GM19043 (cell line): ENCODE results near the gene ADAMTS17.
A peak's percentile ranks its signal among the peaks of the same experiment; 100 is the strongest.

ENCODE experiments used
- ATAC-seq: cut with Tn5 transposase; IDR thresholded peaks from one replicate; pipeline ENCODE4 v1.9.1; 2021; ENCODE audit warnings: low read depth; ENCODE audit not compliant: unreplicated experiment

ADAMTS17 gene

GRCh38 chr15:100341750-100342560 lies at the start of gene ADAMTS17:
Gene ADAMTS17 (minus strand): TSS chr15:100341975. CDS start chr15:100341899, 76 bp downstream.
- peak; percentile 96 for ATAC-seq

DNA sequence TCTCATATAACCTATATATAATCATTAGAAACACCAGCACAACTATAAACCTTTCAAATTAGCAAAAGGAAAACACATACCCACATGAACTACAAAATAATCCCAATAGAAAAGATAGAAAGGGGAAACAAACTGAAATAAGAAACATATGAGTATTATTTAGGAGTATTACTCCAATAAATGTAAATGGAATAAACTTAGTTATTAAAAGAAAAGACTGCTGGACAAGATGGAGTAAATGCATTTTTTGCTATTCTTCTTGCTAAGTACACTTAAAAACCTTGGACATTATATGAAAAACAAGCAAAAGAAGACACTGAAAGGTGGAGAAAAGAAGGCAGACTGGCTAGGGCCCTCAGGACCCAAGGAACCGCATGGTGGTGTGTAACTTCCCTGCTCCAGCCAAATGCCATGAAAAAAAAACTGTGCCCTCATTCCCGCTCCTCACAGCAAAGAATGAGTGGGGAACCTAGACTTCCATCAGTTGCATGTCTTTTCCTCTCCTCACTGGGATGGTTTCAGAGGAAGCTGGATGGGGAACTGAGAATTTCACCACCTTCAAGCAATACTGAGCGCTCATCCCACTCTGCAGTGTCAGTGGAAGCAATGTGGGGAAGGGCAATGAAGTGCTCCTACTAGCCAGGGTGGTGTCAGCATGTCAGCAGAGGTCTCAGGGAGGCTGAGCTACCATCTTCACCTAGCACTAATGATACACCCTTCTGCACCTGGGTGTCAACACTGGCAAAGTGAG lies 43.7 kb upstream of the ADAMTS17 start:
- ATAC-seq, result no peak

DNA sequence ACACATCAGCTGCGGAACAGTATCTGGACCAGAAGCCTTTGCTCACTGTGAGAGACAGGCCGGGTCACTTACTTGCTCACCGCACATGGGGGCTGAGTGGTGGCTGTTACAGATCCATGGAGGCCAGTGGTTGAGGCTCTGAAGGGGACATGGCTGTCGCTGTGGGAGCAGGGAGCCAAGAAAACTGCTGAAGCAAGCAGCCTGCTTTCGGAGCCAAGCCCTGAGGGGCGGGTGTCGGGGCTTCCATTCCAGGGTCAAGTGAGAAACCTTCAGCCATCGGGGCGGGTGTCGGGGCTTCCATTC lies 42.3 kb upstream of the ADAMTS17 start:
- no peak for ATAC-seq

DNA sequence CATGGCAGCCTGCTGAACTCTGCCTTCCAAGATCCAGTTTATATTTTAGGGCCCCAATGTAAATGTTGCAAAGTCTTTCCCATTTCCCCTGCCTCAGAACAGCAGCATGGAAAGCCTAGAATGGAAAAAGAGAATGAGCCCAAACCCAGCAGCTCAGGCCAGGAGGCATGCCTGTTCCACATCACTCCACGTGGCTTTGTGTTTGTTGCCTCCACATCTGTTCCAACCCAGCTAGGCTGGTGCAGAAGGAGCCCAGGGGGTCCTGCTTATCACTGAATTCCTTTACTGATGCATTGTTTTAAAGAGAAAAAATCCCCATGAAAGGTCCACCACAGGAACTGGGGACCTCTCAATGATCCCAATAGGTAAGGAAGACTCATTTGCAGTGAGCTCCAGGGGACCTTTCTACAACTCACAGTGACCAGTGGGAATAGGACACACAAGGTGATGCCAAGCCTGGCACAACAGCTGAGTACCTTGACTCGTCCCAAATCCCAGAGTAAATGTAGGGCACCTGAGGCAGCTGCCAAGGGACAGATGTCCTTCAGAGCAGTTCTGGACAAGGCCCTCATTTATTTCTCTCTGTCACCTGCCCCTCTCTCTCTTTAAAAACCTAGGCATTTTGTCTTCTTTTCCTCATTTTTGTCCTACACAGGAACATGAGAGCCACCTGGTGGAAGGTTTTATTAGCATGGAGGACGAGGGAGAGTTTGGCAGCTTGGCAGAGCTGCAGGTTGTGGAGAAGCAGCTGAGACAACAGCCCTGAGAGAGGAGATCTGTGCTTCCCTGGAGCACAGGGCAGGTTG lies 41.7 kb upstream of the ADAMTS17 start:
- ATAC-seq, result no peak

DNA sequence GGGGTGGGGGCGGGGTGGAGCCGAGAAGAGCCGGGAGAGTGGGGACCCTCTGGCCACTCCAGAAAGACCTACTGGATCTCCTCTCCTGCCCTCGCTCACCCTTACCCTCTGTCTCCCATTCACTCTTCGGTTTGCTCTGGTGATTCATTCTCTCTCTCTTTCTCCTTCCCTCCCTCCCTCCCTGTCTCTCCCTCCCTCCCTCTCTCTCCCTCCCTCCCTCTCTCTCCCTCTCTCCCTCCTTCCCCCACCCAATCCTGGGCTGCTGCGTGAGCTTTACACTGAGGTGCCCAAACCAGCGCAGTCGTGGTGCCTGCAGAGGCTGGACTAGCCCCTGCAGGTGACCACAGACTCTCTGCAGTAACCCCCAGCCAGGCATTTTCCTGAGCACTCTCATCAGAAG lies 32.2 kb upstream of the ADAMTS17 start:
- ATAC-seq, result no peak

DNA sequence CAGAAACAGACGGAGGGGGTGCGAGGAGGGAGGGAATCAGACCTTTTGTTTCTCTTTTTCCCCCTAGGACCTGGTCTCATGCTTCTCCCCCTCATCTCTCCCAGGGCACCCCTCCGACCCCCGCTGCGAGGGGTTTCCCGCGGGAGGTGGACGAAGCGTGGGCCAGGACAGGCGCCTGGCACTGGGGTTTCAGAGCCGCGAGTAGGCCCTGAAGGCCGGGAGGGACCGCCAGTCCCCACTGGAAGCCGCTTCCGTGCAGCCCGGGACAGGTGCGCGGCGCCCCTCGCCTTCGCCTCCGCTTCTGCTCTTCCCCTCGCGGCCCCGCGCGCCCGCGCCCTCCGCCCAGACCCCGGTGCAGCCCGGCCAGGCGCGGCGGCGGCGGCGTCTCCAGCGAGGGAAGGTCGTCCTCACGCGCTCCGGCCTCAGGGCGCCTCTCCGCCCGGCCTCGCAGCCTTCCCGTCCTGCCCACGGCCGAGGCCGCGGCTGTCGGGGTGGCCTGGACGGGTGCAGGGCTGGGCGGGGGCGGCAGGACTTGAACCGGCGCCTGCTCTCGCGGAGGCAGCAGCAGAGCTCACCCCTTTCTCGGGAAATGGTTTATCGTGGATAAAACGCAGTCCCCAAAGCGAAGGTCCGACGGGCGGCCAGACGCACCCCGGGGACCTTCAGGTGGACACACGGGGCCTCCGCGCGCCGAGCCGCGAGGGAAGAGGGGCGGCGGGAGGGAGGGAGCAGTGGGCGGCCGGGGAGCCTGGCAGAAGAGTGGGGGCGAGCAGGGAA lies 31.5 kb upstream of the ADAMTS17 start:
- no peak for ATAC-seq

DNA sequence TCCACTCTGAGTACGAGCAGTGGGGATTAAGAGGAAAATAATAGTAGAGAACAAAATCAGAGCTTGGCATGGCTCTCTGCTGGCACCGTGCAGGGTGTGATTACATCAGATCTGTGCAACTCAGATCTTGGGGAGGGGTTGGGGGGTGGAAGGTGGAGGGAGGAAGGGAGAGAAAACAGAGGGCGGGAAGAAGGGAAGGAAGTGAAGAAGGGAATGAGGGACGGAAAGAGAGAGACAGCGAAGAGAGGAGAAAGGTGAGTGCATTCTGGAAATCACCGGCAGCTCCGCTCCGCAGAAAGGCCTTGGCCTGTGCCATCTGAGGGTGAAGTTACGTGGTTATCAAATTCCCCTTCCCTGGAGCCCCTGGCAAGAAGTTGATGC lies 31.0 kb upstream of the ADAMTS17 start:
- no peak for ATAC-seq

- ATAC-seq, result no peak
These were observed 13.6 kb upstream of the ADAMTS17 start for GRCh38 chr15:100355342-100355741.

DNA sequence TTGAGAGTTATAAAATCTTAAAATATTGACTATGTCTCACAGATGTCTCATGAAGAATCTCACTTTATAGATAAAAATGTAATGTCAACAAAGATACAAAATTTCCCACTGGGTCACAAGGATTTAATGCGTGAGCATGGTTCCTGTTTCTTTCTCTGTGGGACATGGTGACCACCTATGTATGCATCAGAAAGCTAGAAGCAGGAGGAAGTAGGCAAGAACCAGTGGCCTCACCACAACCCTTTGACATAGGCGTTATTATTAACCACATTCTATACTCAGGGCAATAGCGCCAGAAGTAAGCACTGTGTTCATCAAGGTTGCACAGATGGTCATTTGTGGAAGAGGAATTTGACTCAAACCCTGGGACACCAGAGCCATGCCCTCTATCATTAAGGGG lies 11.7 kb upstream of the ADAMTS17 start:
- no peak for ATAC-seq

DNA sequence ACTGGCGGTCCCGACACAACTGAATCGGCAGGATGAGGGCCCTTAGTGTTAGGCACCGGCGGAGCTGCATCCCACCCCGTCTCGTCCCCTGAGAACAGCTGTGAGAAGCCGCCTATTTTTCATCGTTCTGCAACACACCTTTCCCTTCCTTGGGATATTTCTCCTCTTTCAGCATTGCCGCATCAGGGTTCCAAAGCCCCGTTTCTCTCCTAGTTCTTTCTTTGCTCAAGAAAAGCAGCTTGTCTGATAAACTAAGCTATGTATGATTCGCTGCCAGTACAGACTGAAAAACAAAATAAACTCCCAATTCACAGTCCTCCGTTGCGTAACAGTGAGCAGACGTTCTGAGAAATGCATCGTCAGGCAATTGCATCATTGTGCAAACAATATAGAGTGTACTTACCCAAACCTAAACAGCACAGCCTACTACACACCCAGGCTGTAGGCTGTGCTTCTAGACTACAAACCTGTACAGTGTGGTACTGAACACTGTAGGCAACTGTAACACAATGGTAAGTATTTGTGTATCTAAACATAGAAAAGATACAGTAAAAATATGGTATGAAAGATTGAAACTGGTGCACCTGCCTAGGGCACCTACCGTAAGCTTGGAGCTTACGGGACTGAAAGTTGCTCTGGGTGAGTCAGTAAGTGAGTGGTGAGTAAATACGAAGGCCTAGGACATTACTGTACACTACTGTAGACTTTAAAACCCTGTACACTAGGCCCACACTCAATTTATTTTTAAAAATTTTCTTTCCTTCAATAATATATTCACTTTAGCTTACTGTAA lies 8.9 kb upstream of the ADAMTS17 start:
- ATAC-seq, result no peak

DNA sequence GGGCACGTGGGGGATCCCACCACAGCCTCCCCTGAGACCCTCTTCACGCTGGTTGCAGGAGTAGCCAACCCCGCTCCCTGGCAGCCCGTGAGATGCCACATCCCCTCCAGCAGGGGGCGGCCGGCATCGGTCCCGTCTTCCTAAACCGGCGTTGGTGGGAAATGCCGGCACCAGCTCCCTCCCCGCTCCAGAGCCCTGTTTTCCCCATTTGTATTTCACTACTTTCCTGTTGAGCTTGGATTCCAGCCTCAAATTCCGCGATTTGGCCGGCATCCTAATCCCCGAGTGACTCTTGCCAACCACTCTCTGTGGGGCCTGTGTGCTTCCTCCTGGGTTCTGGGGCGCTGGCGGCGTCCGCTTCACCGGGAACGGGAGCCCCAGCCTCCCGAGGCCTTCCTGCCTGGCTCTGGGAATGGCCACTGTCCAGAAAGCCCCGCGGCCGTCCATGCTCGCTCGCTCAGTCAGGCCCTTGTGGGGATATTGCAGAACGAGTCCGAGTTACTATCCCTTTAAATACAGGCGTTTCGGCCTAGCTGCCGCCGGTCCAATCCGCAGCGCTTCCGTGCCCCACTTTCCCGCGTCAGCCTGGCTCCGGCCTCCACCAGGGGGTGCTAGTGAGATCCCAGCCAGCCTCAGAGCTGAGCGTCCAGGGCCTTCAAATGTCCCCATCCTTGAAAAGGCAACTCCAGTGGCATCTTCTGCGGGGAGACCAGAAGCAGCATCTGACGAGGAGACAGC lies 8.1 kb upstream of the ADAMTS17 start:
- peak; percentile 92 for ATAC-seq

DNA sequence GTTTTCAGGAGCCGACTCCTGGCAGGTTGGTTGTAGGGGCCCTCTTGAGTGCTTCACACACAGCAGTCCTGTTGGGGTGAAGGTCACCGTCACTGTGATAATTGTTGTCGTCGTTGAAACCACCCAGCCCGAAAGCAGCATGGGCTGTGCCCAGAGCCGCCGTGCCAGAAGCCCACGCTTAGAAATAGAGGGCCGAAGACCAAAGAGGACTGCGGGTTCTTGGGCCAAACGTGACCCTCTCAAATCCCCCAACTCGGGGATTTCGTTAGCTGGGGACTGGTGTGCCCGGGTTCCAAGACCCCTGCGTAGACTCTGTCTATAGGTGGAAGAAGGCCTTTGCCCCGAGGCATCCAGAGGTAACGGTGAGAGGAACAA lies 7.5 kb upstream of the ADAMTS17 start:
- ATAC-seq, result no peak

DNA sequence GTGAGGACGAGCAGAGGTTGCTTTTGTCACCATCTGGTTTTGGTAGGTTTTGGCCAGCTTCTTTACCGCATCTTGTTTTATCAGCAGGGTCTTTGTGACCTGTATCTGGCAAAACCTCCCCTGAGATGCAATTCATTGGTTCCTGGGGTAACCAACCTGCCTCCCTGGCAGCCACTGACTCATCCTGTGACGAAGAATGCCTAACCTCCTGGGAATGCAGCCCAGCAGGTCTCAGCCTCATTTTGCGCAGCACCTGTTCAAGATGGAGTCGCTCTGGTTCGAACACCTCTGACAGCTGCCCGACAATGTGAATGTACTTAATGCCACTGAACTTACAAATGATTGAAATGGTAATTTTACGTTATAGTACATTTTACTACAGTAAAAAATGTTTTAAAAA lies 6.8 kb upstream of the ADAMTS17 start:
- no peak for ATAC-seq

GRCh38 chr15:100346866-100347512 lies 5.2 kb upstream of the ADAMTS17 start:
- ATAC-seq, result no peak

- no peak for ATAC-seq
These were observed 3.7 kb upstream of the ADAMTS17 start for GRCh38 chr15:100345438-100345837.

GRCh38 chr15:100343251-100343650 lies 1.5 kb upstream of the ADAMTS17 start:
- no peak for ATAC-seq

DNA sequence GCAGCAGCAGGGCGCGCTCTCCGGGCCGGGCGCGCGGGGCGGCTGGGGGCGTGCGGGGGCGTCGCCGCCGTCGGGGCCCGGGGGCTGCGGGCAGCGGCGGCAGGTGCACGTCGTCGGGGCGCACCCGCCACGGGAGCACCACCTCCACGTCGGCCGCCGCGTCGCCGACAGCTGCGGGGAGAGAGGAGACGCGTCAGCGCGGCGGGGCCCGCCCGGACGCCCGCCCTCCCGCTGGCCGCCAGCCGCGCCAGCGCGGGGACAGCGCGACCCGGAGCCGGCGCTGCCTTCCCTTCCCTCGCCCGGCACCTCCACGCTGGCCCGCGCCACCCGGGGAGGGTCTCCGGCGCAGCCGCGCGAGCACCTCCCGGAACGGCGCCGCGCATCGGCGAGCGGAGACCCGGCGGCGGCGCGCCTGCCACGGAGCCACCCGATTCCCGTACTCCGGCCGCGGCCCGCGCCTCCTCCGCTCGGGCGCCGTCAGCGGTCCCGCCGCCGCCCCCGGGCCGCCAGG lies 481 bp downstream of the ADAMTS17 start:
- ATAC-seq, result no peak

DNA sequence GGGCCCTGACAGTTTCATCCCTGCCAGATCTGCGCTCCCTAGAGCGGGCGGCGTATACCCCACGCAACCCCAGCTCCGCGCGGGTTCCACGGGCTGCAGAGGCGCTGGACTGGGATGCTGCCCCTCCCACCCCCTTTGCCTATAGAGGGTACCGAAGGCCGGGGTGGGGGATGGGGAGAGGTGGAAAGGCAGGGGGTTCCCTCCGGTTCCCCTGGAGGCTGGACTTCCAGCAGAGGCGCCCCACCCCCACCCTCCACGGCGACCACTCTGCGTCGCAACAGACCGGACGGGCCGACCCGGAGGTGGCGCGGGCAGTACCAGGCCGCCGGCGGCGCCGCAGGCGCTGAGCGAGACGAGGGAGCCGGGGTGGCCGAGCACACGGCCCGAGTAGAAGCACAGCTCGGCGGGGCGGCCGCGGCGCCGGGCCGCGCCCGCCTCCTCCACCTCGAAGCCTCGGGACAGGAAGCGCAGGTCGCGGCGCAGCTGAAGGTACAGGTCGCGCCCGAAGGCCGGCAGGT lies 995 bp downstream of the ADAMTS17 start:
- ATAC-seq, result no peak
